ENCODE results near the gene OR2AE1. TPM values are rescaled to one million over a fixed set of nuclear protein-coding genes. Genes with fewer than 3 reads are reported as not detected.
A peak's percentile ranks its signal among the peaks of the same experiment; 100 is the strongest.

The OR2AE1 gene
- total and polyA plus RNA-seq, 9 of the 15 experiments (the other 6 are each of a cell fraction or from before 2014, with no cell fraction given): 0.27 TPM; not detected in 8

GRCh38 chr7:99848420-99849216 is 28.2 kb downstream of the OR2AE1 start:
- H3K36me3 ChIP-seq (ENCODE audit: control insufficient read depth, insufficient read depth, low read length): no peaks in the 10 kb centered on the region
- WGBS (ENCODE audit: insufficient coverage, low coverage, missing lambda C conversion rate): 3% methylated on average over 6 of the region's 6 CpGs
- DNase-seq (ENCODE audit: extremely low read depth in 1 of 4, low spot score in 3 of 4): peak; percentile 37 to 54 (median 47)
- no peaks in the 10 kb centered on the region for H3K9me1 ChIP-seq (ENCODE audit: control insufficient read depth, insufficient read depth, low read length)
- H3K27ac ChIP-seq (ENCODE audit: extremely low read depth, low read depth, low read length): no peak overlapping the region
- in situ Hi-C loops (cut with MboI) (no loop called here), intact Hi-C loops (cut with micrococcal nuclease) (no loop called here)
- H4K20me1 ChIP-seq (replicated peaks; ENCODE audit: control insufficient read depth, insufficient read depth, low read length): no peaks in the 10 kb centered on the region
- no TSS peak for BruUV-seq (replicated peaks)
- H3K4me3 ChIP-seq: no peak overlapping the region
- ChIA-PET CTCF (ENCODE audit: low intra/inter-chr PET ratio) (no interaction called here), POLR2A (interaction anchor here (0.6 to 2.7 kb wide), 7 partner anchors 9 to 394 kb away, joined by 3 to 15 read pairs (median 3); partner anchors contain the start of gene CYP3A5)
- no peak overlapping the region for H2AFZ ChIP-seq (ENCODE audit: low read depth, low read length)
- peaks cover 0 to 14% of the 10 kb centered on the region in 2 experiments; a peak in 2 of 5 replicates for H3K4me1 ChIP-seq (replicated peaks in 1 of 2; ENCODE audit: control insufficient read depth in 2 of 2, insufficient read depth in 2 of 2, low read length in 2 of 2)
- H3K27me3 ChIP-seq (ENCODE audit: control insufficient read depth in 2 of 2, insufficient read depth in 2 of 2, low read length in 2 of 2): no peaks in the 10 kb centered on the region; a peak in 1 of 5 replicates
- H3K79me2 ChIP-seq (ENCODE audit: control insufficient read depth, insufficient read depth, low read length): no peaks in the 10 kb centered on the region
- FAIRE-seq: peak; percentile 59
- peak; percentile 90 for ATAC-seq
- H3K4me2 ChIP-seq (ENCODE audit: insufficient read depth, low read length): peak overlapping the region; percentile 44
- H3K9me3 ChIP-seq (replicated peaks; ENCODE audit: control insufficient read depth, insufficient read depth, low read depth, low read length): no peaks in the 10 kb centered on the region
- no peak overlapping the region for H3K9ac ChIP-seq (ENCODE audit: insufficient read depth in 1 of 2, low read depth in 2 of 2, low read length in 2 of 2)
- TF ChIP-seq NCOR1 (IDR thresholded peaks at IDR 0.05) (peak; percentile 44; the same call in 1 of the 2 replicates), CREB1 (IDR thresholded peaks at IDR 0.05) (peak; percentile 19; the same call in 1 of the 2 replicates), CREB1 (CRISPR knock-in tag; IDR thresholded peaks at IDR 0.05) (no peak), ZNF583 (CRISPR knock-in tag; IDR thresholded peaks at IDR 0.05) (no peak), BRF1 (IDR thresholded peaks at IDR 0.05; ENCODE audit: borderline replicate concordance, extremely low read depth, insufficient read length) (no peak), CREM (IDR thresholded peaks at IDR 0.05; ENCODE audit: low read depth) (peak; percentile 76), ZNF224 (CRISPR knock-in tag; IDR thresholded peaks at IDR 0.05) (no peak), ZFP1 (CRISPR knock-in tag; IDR thresholded peaks at IDR 0.05) (no peak), TAL1 (IDR thresholded peaks at IDR 0.05) (peak; percentile 42; the same call in 1 of the 2 replicates), ZNF644 (tag; IDR thresholded peaks at IDR 0.05; ENCODE audit: low read depth) (no peak), ZFP30 (CRISPR knock-in tag; IDR thresholded peaks at IDR 0.05; ENCODE audit: borderline replicate concordance) (no peak), RBM39 (optimal IDR thresholded peaks at IDR 0.05; ENCODE audit: low read depth, low read length) (no peak), CBFA2T3 (IDR thresholded peaks at IDR 0.05) (peak; percentile 71), BRD9 (IDR thresholded peaks at IDR 0.05; ENCODE audit: low read depth, partially characterized antibody) (no peak), NKRF (IDR thresholded peaks at IDR 0.05; ENCODE audit: borderline replicate concordance) (no peak), TCF3 (CRISPR knock-in tag; IDR thresholded peaks at IDR 0.05) (peak; percentile 59), TEAD4 (IDR thresholded peaks at IDR 0.05; ENCODE audit: low read length) (peak; percentile 67), TEAD4 (CRISPR knock-in tag; IDR thresholded peaks at IDR 0.05; ENCODE audit: borderline replicate concordance) (no peak), ZNF507 (tag; conservative IDR thresholded peaks at IDR 0.05) (no peak)

Data from K562 (cell line).